Nephron progenitor cell (in vitro differentiated cells): Measurements from ENCODE around the gene KDM4B.
"Not testable (repeated sequence)": the region's sequence is repeated elsewhere in the genome, so short reads cannot be mapped to it uniquely, and the experiment has no call there.

Experiments
- DNase-seq: peaks from one replicate; pipeline ENCODE4 v3.0.0; 2021
- H3K27ac Mint-ChIP-seq: 2 replicates; pipeline ENCODE4 v1.8.0; 2021; ENCODE audit warnings: mild to moderate bottlenecking, moderate library complexity, mixed read lengths
- H3K27me3 Mint-ChIP-seq: 2 replicates; pipeline ENCODE4 v1.8.0; 2021; ENCODE audit warnings: mild to moderate bottlenecking, low read depth, mixed read lengths; ENCODE audit not compliant: poor library complexity
- H3K36me3 Mint-ChIP-seq: 2 replicates; pipeline ENCODE4 v1.8.0; 2021; ENCODE audit warnings: low read depth, mixed read lengths
- H3K4me1 Mint-ChIP-seq: 2 replicates; pipeline ENCODE4 v1.8.0; 2021; ENCODE audit warnings: mixed read lengths
- H3K4me3 Mint-ChIP-seq: 2 replicates; pipeline ENCODE4 v1.8.0; 2021; ENCODE audit warnings: mild to moderate bottlenecking, moderate library complexity, mixed read lengths
- H3K9me3 Mint-ChIP-seq: 2 replicates; pipeline ENCODE4 v1.8.0; 2021; ENCODE audit warnings: mild to moderate bottlenecking, moderate library complexity, mixed read lengths
- CTCF ChIP-seq: fragments of 200-600 bp; sonication (generic); IDR thresholded peaks from 2 replicates; pipeline ENCODE4 v1.5.0; 2021; ENCODE audit warnings: antibody characterized with exemption

The KDM4B gene

GRCh38 chr19:5157186-5157585 lies 188.3 kb downstream of the KDM4B start:
- DNase-seq = no peak

GRCh38 chr19:5158549-5159134 lies 189.7 kb downstream of the KDM4B start:
- H3K36me3 Mint-ChIP-seq = peaks cover 16% of the 10 kb centered on the region
- H3K27ac Mint-ChIP-seq, DNase-seq, H3K4me3 Mint-ChIP-seq, H3K27me3 Mint-ChIP-seq: not testable (repeated sequence)
- peaks cover 20% of the 10 kb centered on the region for H3K4me1 Mint-ChIP-seq
- peaks cover 37% of the 10 kb centered on the region for H3K9me3 Mint-ChIP-seq

More at GRCh38 chr19:5157186-5157585, 188.3 kb downstream of the KDM4B start:
- H3K27ac Mint-ChIP-seq = no peak overlapping the region
- H3K4me1 Mint-ChIP-seq = peaks cover 17% of the 10 kb centered on the region
- peaks cover 37% of the 10 kb centered on the region for H3K9me3 Mint-ChIP-seq
- H3K27me3 Mint-ChIP-seq = peaks cover 8% of the 10 kb centered on the region
- TF ChIP-seq CTCF = no peak
- H3K36me3 Mint-ChIP-seq = peaks cover 16% of the 10 kb centered on the region
- no peak overlapping the region for H3K4me3 Mint-ChIP-seq

GRCh38 chr19:5160158-5160795 lies 191.4 kb downstream of the KDM4B start:
- not testable (repeated sequence) for H3K27ac Mint-ChIP-seq, H3K4me3 Mint-ChIP-seq, DNase-seq
- Mint-ChIP-seq H3K9me3 (peaks cover 37% of the 10 kb centered on the region), H3K27me3 (peaks cover 13% of the 10 kb centered on the region), H3K36me3 (peaks cover 23% of the 10 kb centered on the region), H3K4me1 (peaks cover 33% of the 10 kb centered on the region)

- Mint-ChIP-seq H3K27ac (peak overlapping the region; percentile 62), H3K27me3 (peaks cover 15% of the 10 kb centered on the region), H3K9me3 (peaks cover 12% of the 10 kb centered on the region), H3K4me1 (peaks cover 25% of the 10 kb centered on the region), H3K36me3 (peaks cover 13% of the 10 kb centered on the region), H3K4me3 (peak overlapping the region; percentile 15)
- not testable (repeated sequence) for DNase-seq
These were observed 196.2 kb downstream of the KDM4B start for GRCh38 chr19:5164845-5165696.

GRCh38 chr19:5165697-5166019 lies 196.7 kb downstream of the KDM4B start:
- DNase-seq = no peak
- Mint-ChIP-seq H3K27ac (no peak overlapping the region), H3K9me3 (peaks cover 6% of the 10 kb centered on the region), H3K4me3 (no peak overlapping the region), H3K36me3 (peaks cover 13% of the 10 kb centered on the region), H3K4me1 (peaks cover 25% of the 10 kb centered on the region), H3K27me3 (peaks cover 15% of the 10 kb centered on the region)
- no peak for TF ChIP-seq CTCF

DNA sequence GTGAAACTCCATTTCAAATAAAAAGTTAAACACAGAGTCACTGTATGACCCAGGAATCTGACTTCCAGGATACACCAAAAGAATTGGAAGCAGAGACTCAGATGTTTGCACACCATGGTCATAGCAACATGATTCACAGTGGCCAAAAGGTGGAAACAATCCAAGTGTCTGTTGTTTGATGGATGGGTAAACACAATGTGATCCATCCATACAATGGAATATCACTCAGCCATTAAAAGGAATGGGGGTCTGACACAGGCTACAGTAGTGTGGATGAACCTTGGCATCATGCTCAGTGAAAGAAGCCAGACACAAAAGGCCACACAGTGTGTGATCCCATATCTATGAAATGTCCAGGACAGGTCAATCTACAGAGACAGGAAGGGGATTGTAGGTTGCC lies 197.3 kb downstream of the KDM4B start:
- H3K27me3 Mint-ChIP-seq = peaks cover 15% of the 10 kb centered on the region
- H3K4me1 Mint-ChIP-seq = peaks cover 25% of the 10 kb centered on the region
- no peak overlapping the region for H3K4me3 Mint-ChIP-seq
- no peak for DNase-seq
- no peak for TF ChIP-seq CTCF
- H3K9me3 Mint-ChIP-seq = peaks cover 6% of the 10 kb centered on the region
- peaks cover 13% of the 10 kb centered on the region for H3K36me3 Mint-ChIP-seq
- no peak overlapping the region for H3K27ac Mint-ChIP-seq

- H3K36me3 Mint-ChIP-seq = peaks cover 5% of the 10 kb centered on the region
These were observed 201.4 kb downstream of the KDM4B start for GRCh38 chr19:5170329-5170745.

More at GRCh38 chr19:5170329-5170745, 201.4 kb downstream of the KDM4B start:
- Mint-ChIP-seq H3K27me3 (peaks cover 14% of the 10 kb centered on the region), H3K27ac (no peak overlapping the region), H3K4me3 (no peak overlapping the region), H3K9me3 (peaks cover 6% of the 10 kb centered on the region), H3K4me1 (no peaks in the 10 kb centered on the region)
- TF ChIP-seq CTCF = peak; percentile 32
- DNase-seq = peak; percentile 39
